ENCODE data around the gene DSEL. TPM values are rescaled to one million over a fixed set of nuclear protein-coding genes. Genes with fewer than 3 reads are reported as not detected.

The DSEL gene
- total and polyA plus RNA-seq, 2 of the 4 experiments (the other 2 are of a cell fraction) = 16.8 to 100 TPM

GRCh38 chr18:67463829-67464228 lies 52.7 kb downstream of the DSEL start:
- Histone ChIP-seq H2AFZ (replicated peaks; ENCODE audit: low read length, poor library complexity) (no peak overlapping the region), H3K14ac (replicated peaks; ENCODE audit: low read depth, low read length) (no peak overlapping the region), H3K4ac (ENCODE audit: low read depth, low read length) (no peak overlapping the region), H2BK15ac (ENCODE audit: low read depth, low read length) (no peak overlapping the region), H2AK9ac (replicated peaks; ENCODE audit: low read depth, low read length, poor library complexity) (no peak overlapping the region), H3K79me1 (ENCODE audit: low read depth in 1 of 2, low read length in 2 of 2) (no peaks in the 10 kb centered on the region), H3K4me3 (ENCODE audit: insufficient read depth, low read depth, low read length) (no peak overlapping the region), H2BK5ac (ENCODE audit: low read depth, low read length, poor library complexity, severe bottlenecking) (no peak overlapping the region), H3K27me3 (ENCODE audit: control insufficient read depth, insufficient read depth, low read length) (no peaks in the 10 kb centered on the region), H3K9me1 (ENCODE audit: insufficient read depth, low read length) (no peaks in the 10 kb centered on the region), H3K36me3 (ENCODE audit: control insufficient read depth, insufficient read depth, low read length) (no peaks in the 10 kb centered on the region), H3K4me2 (ENCODE audit: low read depth, low read length) (no peak overlapping the region), H4K91ac (ENCODE audit: insufficient read depth, low read depth, low read length) (no peak overlapping the region), H3K4me1 (ENCODE audit: control insufficient read depth, insufficient read depth, low read length) (no peaks in the 10 kb centered on the region), H2AK5ac (ENCODE audit: low read depth, low read length) (no peak overlapping the region), H2BK120ac (ENCODE audit: low read depth, low read length) (no peak overlapping the region), H3K56ac (ENCODE audit: extremely low read depth, insufficient read depth, low read length) (no peak overlapping the region), H3K18ac (ENCODE audit: low read depth, low read length) (no peak overlapping the region), H2BK20ac (ENCODE audit: low read depth, low read length) (no peak overlapping the region), H4K8ac (ENCODE audit: low read depth in 2 of 2, low read length in 2 of 2) (no peak overlapping the region), H3K9ac (ENCODE audit: low read depth, low read length) (no peak overlapping the region), H3K27ac (ENCODE audit: insufficient read depth, low read length) (no peak overlapping the region), H4K5ac (ENCODE audit: low read depth, low read length) (no peak overlapping the region), H4K20me1 (ENCODE audit: insufficient read depth, low read length) (no peaks in the 10 kb centered on the region), H3K23ac (ENCODE audit: low read depth, low read length) (no peak overlapping the region), H3K9me3 (ENCODE audit: control insufficient read depth, insufficient read depth, low read length) (no peaks in the 10 kb centered on the region)
- CTCF ChIA-PET = no interaction called here
- ATAC-seq (ENCODE audit: low read depth) (no peak), DNase-seq (no peak)
- POLR2A ChIA-PET (ENCODE audit: unreplicated experiment) = no interaction called here
- in situ Hi-C loops (cut with MboI; ENCODE audit: low sequenced_read_pairs) = no loop called here
- TF ChIP-seq RFX5 (IDR thresholded peaks at IDR 0.05; ENCODE audit: low read depth, low read length) (no peak), ELK1 (IDR thresholded peaks at IDR 0.05; ENCODE audit: borderline replicate concordance, low read depth, low read length) (no peak), MAFK (IDR thresholded peaks at IDR 0.05; ENCODE audit: low read depth, low read length) (no peak), USF2 (IDR thresholded peaks at IDR 0.05; ENCODE audit: low read depth, low read length) (no peak), NFE2L2 (IDR thresholded peaks at IDR 0.05; ENCODE audit: low read depth, low read length) (no peak), POLR2A (IDR thresholded peaks at IDR 0.05; ENCODE audit: low read depth, low read length) (no peak), SMC3 (IDR thresholded peaks at IDR 0.05; ENCODE audit: low read depth, low read length) (no peak), MAZ (IDR thresholded peaks at IDR 0.05; ENCODE audit: borderline replicate concordance, low read depth, low read length) (no peak), CEBPB (IDR thresholded peaks at IDR 0.05; ENCODE audit: low read depth, low read length) (no peak), FOS (IDR thresholded peaks at IDR 0.05; ENCODE audit: low read depth, low read length) (no peak), CHD1 (IDR thresholded peaks at IDR 0.05; ENCODE audit: low read depth, low read length) (no peak), MXI1 (IDR thresholded peaks at IDR 0.05; ENCODE audit: borderline replicate concordance, low read depth, low read length) (no peak), BHLHE40 (IDR thresholded peaks at IDR 0.05; ENCODE audit: low read depth, low read length) (no peak), RAD21 (IDR thresholded peaks at IDR 0.05; ENCODE audit: low read length) (no peak), RCOR1 (IDR thresholded peaks at IDR 0.05; ENCODE audit: insufficient replicate concordance, low read length) (no peak), CTCF (conservative IDR thresholded peaks at IDR 0.05; ENCODE audit: low read depth, low read length) (no peak)
- no CpG with 5 or more reads among the region's 2 CpGs for WGBS, 2 experiments (ENCODE audit: extremely low coverage in 2 of 2, insufficient read length in 1 of 2)
- dilution Hi-C loops (cut with HindIII; ENCODE audit: low sequenced_read_pairs, unreplicated experiment) = no loop called here
- intact Hi-C loops (cut with micrococcal nuclease) = no loop called here
- BruUV-seq (replicated peaks) = no TSS peak

Data from IMR-90 (cell line).